Activated CD4-positive, alpha-beta T cell treated with anti-CD3 and anti-CD28 coated beads, Interleukin-2, amount 50 U/mL, for 48 hours (primary cell): Measurements from ENCODE around the gene PCDHGA5.
"Not testable (repeated sequence)": the region's sequence is repeated elsewhere in the genome, so short reads cannot be mapped to it uniquely, and the experiment has no call there.

Experiments used
- DNase-seq, 2 experiments: peaks; one replicate each; pipeline ENCODE4 v3.0.0-alpha.2; 2020

Gene PCDHGA5

DNA sequence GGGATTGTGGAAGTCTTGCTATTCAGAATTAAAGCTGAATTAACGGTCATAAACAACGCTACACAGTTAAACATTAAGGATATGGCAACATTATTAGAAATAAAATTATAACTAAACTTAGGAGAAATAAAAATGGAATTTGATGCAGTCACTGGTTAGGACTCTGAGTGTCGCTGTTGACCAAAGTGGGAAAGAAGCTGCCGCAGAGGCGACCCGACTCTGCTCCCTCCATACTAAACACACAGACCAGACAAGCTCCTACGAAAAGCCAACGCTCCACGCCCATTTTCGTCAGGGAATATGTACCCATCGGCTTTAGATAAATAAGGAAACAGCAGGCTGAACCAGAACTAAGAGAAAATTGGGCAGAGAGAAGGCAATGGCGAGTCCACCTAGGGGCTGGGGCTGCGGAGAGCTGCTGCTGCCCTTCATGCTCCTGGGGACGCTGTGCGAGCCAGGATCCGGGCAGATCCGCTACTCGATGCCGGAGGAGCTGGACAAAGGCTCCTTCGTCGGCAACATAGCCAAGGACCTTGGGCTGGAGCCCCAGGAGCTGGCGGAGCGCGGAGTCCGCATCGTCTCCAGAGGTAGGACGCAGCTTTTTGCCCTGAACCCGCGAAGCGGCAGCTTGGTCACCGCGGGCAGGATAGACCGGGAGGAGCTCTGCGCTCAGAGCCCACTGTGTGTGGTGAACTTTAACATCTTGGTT lies at the start of gene PCDHGA5:
Gene PCDHGA5 (plus strand): TSS at position 211 of the 709 bp plus-strand sequence. CDS start 169 bp downstream, at position 380.
- no peak for DNase-seq

DNA sequence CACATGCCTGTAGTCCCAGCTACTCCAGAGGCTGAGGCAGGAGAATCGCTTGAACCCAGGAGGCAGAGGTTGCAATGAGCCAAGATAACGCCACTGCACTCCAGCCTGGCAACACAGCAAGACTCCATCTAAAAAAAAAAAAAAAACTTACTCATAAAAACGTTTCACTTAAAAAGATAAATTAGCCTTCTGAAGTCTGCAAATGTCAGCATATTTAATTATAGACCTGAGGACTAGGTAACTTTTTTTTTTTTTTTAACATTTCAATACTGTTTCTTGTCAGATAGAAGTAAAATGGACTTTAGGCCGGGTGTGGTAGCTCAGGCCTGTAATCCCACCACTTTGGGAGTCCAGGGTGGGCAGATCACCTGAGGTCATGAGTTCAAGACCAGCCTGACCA lies 47.0 kb upstream of the PCDHGA5 start:
- DNase-seq: not testable (repeated sequence)

DNA sequence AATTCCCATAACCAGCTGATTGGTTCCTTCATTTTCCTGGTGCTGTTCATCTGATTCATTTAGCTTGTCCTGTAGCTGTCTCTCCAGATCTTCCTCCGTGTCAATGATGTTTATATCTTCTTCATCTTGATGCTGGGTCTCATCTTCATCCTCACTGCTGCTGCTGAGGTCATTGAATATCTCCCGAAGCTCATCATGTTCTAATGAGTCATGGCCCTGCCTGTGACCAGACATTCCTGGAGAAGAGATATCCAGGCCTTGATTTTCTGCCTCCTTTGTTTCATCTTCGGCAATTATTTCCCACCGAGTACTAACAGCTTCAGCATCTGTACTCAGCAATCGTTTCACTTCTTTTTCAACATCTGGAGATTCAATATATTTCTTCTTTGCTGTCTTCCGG lies 44.8 kb upstream of the PCDHGA5 start:
- DNase-seq: no peak

DNA sequence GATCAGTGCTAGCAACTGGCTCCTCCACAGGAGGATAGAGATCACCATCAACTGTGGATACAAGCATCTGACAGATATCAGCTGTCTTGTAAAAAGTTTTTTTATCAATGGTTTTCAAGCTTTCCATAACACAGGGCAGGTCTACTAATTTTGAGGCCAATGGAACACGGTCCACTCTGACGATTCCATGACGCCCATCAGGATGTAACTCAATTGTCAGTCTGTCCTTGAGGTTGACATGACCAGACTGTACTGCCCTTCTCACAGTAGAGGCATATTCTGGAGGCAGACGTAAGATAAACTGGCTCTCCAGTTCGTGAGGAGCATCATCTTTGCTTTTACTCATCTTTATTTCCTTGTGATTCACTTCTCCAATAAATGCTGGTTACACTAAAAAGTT lies 44.3 kb upstream of the PCDHGA5 start:
- no peak for DNase-seq

DNA sequence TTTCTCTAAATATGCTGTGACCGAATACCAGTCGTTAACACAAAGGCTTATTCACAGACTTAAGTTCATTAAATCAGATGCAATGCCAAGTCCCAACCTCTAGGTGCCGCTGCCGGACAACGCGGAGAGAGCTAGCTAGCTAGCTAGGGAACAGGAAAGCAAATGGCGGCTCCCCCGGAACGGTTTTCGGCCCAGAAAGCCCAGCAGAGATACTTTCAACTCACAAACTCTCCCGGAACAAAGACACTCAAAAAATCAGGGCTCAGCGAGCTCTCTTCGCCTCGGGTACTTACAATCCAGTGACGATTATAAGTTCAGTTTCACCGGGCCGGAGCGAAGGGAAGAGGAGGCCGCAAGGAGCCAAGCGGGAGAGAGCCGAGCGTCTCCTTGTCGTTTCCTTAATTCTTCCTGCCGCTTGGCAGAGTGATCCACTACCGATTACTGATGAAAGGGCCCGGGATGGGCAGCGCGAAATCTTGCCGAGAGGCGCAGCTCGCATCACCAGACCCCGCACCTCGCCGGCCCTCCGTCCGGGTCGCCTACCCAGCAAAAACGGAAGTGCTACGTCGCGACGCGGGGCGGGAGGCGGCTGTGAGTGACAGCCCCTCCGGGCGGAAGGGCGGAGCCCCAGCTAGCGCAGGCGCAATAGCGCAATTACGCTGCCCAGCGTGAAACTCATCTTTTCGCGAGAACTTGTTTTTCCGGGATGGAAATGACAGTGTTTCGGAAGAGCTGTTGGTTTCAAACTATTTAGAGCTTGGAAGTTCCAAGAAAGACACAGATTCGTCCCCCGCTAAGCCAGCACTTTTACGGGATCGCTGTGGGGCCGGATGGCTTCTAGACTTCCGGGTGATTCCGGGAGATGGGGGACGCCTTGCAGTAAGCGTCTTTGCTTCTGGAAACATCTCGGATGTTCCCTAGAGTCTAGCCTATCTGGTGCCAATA lies 43.5 kb upstream of the PCDHGA5 start, which contains the start of gene TAF7:
Gene TAF7 (minus strand): TSS at position 560 of the 945 bp plus-strand sequence. CDS start 740 bp downstream, outside the sequence.
- DNase-seq: peak; percentile 91 to 92

DNA sequence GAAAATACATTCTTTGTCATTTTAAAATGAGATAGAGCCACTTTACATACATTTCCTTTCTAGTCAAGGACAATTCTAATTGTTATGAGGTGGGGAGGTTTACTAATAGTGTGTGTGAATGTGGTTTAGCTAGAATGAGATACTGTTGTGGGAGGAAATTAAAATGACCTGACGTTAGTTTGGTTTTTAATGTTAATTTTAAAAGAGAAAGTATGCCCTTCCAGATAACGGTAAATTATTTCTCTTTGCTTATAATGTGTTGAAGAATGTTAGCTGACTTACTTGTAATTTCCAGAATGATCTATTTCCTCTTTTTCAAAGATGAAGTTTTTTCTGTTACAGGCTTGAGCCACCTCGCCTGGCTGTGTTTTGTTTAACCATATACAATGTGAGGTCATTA lies 41.7 kb upstream of the PCDHGA5 start:
- DNase-seq: no peak

DNA sequence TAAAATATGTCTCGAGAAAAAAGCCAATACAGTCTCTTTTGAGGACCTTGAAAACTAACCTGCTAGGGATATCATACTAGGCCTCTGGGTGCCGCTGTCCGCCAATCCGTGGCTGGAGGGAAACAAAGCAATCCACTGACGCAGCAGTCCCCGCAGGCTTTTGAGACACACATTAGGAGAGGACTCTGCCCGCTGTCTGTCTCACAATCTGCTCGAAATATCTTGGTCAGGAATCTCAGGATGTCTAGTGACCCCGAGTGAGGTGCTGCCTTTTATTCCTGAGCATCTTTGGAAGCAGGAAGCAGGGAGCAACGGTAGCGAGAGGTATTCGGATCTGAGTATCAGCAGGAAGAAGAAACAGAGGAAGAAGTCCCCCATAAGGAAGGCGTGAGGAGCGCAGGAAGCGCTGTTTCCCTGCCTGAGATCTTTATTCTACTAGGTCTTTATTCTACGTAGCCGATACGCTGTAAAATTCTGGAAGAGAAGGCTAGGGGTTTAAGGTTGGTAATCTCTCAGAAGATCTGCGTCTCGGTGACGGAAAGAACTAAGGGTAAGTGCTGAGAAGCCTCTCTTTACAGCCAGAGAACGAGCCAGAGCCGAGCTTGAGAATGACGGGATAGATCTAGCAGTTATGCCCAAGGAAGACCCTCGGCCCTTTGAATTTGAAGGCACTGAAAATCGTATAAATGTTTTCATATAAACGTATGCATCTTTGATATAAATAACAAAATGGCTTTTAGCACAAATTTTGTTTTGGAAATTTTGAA lies 37.7 kb upstream of the PCDHGA5 start:
- peak; percentile 67 to 69 for DNase-seq

DNA sequence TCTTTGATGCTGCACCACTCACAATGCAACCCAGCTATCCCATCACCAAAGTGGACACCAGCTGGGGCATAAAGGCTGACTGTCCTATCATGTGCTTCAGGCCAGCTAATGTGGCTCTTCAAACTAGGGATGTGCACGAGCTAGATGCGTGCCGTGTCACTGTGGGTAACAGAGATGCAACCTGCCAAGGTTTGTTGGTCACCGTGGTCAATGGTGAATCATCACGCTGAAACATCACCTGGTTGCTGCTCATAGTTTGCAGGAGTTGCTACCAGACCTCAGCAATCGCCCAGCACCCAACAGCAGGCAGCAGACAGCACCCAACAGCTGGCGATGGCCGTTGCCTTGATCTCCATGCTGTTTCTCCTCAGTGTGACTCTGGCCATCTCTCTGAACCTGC lies 35.7 kb upstream of the PCDHGA5 start:
- DNase-seq: no peak

DNA sequence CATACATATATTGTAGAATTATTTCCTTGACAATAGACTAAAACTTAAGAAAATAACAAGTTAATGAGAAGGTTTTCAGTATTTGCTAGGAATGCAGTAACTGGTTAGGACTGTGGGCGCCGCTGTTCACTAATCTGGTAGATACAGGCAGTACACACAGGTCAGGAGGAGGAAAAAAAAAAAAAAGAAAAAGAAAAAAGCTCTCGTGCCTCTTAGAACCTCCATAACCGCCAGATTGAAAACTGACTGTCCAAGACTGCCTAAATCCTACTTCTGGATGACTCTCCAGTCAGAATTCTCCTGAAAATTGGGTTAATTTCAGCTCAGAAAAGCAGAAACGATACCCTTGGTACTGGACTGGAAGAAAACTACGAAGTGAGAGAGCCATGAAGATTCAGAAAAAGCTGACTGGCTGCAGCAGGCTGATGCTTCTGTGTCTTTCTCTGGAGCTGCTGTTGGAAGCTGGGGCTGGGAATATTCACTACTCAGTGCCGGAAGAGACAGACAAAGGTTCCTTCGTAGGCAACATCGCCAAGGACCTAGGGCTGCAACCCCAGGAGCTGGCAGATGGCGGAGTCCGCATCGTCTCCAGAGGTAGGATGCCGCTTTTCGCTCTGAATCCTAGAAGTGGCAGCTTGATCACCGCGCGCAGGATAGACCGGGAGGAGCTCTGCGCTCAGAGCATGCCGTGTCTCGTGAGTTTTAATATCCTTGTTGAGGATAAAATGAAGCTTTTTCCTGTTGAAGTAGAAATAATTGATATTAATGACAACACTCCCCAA lies 33.5 kb upstream of the PCDHGA5 start, which contains the start of gene PCDHGA1:
Gene PCDHGA1 (plus strand): TSS at position 216 of the 782 bp plus-strand sequence.
- DNase-seq: no peak

DNA sequence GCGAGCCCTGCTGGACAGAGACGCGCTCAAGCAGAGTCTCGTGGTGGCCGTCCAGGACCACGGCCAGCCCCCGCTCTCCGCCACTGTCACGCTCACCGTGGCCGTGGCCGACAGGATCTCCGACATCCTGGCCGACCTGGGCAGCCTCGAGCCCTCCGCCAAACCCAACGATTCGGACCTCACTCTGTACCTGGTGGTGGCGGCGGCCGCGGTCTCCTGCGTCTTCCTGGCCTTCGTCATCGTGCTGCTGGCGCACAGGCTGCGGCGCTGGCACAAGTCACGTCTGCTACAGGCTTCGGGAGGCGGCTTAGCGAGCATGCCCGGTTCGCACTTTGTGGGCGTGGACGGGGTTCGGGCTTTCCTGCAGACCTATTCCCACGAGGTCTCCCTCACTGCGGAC lies 31.4 kb upstream of the PCDHGA5 start:
- not testable (repeated sequence) for DNase-seq

DNA sequence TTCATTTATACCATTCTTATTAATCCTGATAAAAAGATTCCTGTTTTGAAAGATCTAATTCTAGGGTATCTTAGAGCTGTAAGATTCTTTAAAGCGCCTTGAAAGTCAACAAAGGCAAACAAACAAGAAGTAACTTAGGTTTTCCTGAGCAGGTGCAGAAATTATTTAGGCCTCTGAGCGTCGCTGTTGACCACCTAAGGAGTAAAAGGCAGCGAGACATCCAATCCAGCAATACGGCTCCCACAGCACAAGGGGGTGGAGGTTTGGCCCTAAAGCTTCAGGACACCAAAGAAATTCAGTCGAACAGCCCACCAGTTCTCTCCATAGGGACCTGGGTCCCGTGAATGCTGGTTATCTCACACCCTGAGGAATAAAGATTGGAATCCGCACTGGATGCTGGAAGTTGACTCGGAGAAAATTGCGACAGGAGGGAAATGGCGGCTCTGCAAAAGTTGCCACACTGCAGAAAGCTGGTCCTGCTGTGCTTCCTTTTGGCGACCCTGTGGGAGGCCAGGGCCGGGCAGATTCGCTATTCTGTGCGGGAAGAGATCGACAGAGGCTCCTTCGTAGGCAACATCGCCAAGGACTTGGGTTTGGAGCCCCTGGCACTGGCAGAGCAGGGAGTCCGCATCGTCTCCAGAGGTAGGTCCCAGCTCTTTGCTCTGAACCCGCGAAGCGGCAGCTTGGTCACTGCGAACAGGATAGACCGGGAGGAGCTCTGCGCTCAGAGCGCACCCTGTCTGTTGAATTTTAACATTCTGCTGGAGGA lies 25.2 kb upstream of the PCDHGA5 start, which contains the start of gene PCDHGA2:
Gene PCDHGA2 (plus strand): TSS at position 223 of the 769 bp plus-strand sequence.
- DNase-seq: no peak

DNA sequence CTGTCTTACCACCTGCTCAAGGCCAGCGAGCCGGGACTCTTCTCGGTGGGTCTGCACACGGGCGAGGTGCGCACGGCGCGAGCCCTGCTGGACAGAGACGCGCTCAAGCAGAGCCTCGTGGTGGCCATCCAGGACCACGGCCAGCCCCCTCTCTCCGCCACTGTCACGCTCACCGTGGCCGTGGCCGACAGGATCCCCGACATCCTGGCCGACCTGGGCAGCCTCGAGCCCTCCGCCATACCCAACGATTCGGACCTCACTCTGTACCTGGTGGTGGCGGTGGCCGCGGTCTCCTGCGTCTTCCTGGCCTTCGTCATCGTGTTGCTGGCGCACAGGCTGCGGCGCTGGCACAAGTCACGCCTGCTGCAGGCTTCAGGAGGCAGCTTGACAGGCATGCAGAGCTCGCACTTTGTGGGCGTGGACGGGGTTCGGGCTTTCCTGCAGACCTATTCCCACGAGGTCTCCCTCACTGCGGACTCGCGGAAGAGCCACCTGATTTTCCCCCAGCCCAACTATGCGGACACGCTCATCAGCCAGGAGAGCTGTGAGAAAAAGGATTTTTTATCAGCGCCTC lies 23.1 kb upstream of the PCDHGA5 start:
- not testable (repeated sequence) for DNase-seq

DNA sequence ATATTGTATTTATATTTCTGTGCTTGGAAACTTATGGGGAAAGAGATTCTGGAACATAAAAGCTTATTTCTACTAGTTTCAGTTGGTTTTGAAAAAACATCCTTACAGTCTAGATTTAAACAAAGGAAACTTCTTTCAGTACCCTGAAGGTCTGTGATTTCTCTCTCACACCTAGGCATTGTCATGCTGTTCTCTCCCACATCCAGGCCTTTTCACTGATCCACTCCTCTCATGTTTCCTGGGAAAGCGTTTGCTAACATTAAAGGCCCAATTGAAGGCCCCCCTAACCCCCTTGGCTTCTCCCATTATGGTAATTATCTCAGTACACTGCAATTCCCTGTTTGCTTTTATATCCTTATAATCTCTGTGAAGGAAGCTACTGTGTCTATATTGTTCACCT lies 21.2 kb upstream of the PCDHGA5 start:
- DNase-seq: no peak

DNA sequence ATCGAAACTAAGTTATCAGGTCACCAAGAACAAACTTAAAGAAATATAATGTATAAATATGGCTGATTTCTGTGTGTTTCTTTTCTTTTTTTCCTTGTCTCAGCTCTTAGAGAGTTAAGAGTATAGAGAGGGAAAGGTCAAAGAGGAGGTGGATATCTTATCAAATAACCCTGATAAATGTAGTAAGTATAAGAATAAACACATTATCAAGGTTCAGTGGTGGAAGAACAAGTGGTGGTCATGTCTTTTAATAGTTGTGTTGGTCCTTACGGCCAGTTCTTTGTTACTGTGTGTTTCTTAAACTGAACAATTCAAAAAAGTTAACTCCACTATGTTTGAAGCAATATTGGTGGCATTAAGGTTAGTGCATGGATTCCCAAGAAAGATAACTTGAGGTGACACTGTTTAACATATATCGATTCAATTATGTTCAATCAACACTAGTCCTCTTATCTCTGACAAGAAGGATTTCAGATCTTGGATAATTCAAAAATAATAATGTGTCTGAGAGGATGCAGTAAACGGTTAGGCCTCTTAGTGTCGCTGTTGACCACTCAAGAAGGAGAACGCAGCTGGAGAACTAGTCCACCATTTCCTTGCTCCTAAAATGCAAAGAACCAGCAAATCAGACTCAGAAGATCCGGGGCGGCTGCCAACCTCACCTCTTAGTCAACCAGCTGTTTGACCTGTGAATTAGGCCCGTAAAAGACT lies 20.6 kb upstream of the PCDHGA5 start, which contains the start of gene PCDHGA3:
Gene PCDHGA3 (plus strand): TSS at position 588 of the 711 bp plus-strand sequence. CDS start 205 bp downstream, outside the sequence.
- DNase-seq: no peak

DNA sequence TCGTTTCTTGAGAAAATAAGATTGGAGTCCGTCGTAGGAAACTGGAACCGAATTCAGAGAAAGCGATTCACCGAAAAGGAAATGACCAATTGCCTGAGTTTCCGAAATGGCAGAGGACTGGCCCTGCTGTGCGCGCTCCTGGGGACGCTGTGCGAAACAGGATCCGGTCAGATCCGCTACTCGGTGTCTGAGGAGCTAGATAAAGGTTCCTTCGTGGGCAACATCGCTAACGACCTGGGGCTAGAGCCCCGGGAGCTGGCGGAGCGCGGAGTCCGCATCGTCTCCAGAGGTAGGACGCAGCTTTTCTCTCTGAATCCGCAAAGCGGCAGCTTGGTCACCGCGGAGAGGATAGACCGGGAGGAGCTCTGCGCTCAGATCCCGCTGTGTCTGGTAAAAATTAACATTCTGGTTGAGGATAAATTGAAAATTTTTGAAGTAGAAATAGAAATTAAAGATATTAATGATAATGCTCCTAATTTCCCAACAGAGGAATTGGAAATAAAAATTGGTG lies 20.0 kb upstream of the PCDHGA5 start:
- no peak for DNase-seq

DNA sequence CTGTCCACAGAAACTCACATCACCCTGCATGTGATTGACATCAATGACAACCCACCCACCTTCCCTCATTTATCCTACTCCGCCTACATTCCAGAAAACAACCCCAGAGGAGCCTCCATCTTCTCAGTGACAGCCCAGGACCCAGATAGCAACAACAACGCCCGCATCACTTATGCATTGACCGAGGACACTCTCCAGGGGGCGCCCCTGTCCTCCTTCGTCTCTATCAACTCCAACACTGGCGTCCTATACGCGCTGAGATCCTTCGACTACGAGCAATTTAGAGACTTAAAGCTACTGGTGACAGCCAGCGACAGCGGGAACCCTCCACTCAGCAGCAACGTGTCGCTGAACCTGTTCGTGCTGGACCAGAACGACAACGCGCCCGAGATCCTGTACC lies 18.6 kb upstream of the PCDHGA5 start:
- no peak for DNase-seq

DNA sequence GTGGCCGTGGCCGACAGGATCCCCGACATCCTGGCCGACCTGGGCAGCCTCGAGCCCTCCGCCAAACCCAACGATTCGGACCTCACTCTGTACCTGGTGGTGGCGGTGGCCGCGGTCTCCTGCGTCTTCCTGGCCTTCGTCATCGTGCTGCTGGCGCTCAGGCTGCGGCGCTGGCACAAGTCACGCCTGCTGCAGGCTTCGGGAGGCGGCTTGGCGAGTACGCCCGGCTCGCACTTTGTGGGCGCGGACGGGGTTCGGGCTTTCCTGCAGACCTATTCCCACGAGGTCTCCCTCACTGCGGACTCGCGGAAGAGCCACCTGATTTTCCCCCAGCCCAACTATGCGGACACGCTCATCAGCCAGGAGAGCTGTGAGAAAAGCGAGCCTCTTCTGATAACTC lies 17.9 kb upstream of the PCDHGA5 start:
- not testable (repeated sequence) for DNase-seq

DNA sequence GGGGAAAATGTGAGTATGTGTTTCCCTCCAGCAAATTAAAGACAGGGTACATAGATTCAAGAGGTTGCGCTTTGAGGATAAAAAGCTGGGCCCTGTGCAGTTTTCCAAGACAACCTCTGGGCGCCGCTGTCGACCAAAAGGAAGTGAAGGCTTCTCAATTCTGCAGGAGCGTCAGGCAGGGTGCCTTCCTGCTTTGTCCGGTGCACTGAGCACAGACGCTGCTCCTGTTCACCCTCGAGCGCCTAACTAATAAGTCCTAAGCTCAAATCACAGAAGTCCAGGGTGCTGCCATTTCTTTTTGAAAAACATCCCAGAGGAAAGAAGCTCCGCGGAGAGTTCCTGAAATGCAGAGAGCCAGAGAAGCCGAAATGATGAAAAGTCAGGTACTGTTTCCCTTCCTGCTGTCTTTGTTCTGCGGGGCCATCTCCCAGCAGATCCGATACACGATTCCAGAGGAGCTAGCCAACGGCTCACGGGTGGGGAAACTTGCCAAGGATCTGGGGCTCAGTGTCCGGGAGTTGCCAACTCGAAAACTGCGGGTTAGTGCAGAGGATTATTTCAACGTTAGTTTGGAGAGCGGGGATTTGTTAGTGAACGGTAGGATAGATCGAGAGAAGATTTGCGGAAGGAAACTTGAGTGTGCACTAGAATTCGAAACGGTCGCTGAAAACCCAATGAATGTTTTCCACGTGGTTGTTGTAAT lies 13.9 kb upstream of the PCDHGA5 start, which contains the start of gene PCDHGB1:
Gene PCDHGB1 (plus strand): TSS at position 183 of the 703 bp plus-strand sequence. CDS start 162 bp downstream, at position 345.
- DNase-seq: peak; percentile 24 to 41

DNA sequence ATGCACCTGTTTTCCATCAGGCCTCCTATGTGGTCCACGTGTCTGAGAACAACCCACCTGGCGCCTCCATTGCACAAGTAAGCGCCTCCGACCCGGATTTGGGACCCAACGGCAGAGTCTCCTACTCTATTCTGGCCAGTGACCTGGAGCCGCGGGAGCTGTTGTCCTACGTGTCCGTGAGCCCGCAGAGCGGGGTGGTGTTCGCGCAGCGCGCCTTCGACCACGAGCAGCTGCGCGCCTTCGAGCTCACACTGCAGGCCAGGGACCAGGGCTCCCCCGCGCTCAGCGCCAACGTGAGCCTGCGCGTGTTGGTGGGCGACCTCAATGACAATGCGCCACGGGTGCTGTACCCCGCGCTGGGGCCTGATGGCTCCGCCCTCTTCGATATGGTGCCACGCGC lies 12.4 kb upstream of the PCDHGA5 start:
- DNase-seq: no peak
